ENCODE data around the gene STARD13. TPM values are rescaled to one million over a fixed set of nuclear protein-coding genes. Genes with fewer than 3 reads are reported as not detected.

STARD13 gene
- total RNA-seq, 1 experiment from 2014 or later, result 26.6 TPM

DNA sequence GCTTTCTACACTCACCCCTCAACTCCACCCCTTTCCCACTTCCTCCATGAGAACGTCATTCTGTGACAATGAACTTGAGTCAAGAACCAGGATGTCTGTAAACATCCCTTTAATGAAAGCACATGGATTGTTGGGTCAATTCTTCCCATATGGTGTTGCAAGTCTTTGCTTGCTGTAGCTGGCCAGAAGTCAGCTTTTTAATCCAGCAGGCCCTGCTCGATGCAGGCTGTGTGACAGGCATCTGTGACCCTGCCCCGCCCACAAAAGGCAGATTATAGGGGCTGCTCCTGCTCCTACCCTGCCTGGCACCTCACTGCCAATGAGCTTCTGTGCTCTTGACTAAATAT lies 78.0 kb downstream of the STARD13 start:
- H4K20me1 ChIP-seq (ENCODE audit: low read length), result no peaks in the 10 kb centered on the region
- no peaks in the 10 kb centered on the region for H3K9me2 ChIP-seq (replicated peaks; ENCODE audit: low read length)
- no peak overlapping the region for H3K4me3 ChIP-seq (ENCODE audit: low read length)
- H3K79me2 ChIP-seq (ENCODE audit: low read length), result peaks cover 78% of the 10 kb centered on the region
- ATAC-seq (no peak), DNase-seq (no peak)
- intact Hi-C loops (cut with micrococcal nuclease), result no loop called here
- H3K27ac ChIP-seq (ENCODE audit: low read length), result no peak overlapping the region
- H3K9ac ChIP-seq (ENCODE audit: low read length), result no peak overlapping the region
- H3K36me3 ChIP-seq (ENCODE audit: low read depth, low read length), result peaks cover 3% of the 10 kb centered on the region; the same call in 1 of the 2 replicates
- BruUV-seq (replicated peaks), result no TSS peak
- TF ChIP-seq EZH2phosphoT487 (IDR thresholded peaks at IDR 0.05; ENCODE audit: borderline replicate concordance, low read length), result no peak
- TF ChIP-seq EZH2 (IDR thresholded peaks at IDR 0.05; ENCODE audit: low read length, unreplicated experiment), result no peak
- TF ChIP-seq CTCF (conservative IDR thresholded peaks at IDR 0.05; ENCODE audit: low read depth, low read length), result no peak
- H3K9me3 ChIP-seq (ENCODE audit: low read length), result no peaks in the 10 kb centered on the region
- H2AFZ ChIP-seq (ENCODE audit: low read length), result no peak overlapping the region
- no peak overlapping the region for H3K4me2 ChIP-seq (ENCODE audit: low read length)
- no peaks in the 10 kb centered on the region for H3F3A ChIP-seq (ENCODE audit: low read length, unreplicated experiment)
- ChIA-PET CTCF (no interaction called here), POLR2A (ENCODE audit: unreplicated experiment) (no interaction called here)
- H3K4me1 ChIP-seq (ENCODE audit: insufficient read depth, low read length), result peaks cover 12% of the 10 kb centered on the region
- H3K27me3 ChIP-seq (ENCODE audit: low read length), result no peaks in the 10 kb centered on the region

DNA sequence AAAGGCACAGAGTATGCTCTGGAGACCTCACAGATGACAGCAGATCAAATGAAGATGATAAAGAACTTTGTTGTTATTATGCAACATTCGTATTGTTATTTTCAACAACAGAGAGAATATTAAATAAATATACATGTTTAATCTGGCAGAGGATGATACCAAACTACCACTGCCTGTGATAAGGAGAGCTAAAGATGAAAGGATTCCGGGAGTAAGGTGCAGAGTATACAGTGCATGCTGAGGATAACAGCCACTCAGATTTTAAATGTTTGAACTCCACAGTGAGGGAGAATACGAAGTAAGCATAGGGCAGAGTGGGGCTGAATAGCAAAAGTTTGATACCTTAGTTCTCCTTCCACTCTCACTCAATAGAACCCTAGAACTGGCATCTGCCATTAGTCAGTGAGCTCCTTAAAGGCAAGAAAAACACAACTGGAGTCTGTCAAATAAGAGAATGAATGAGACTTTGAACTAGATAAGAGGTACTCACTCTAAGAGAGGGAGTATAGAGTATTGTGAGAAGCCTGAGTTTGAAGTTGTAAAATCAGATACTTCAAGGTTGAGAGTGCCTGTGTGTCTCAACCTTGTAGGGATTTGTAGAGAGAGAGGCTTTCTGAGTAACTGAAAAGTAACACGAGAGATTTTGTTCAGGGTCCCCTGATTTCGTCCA lies 78.5 kb downstream of the STARD13 start:
- 0 out of 2 replicates have a peak overlapping the region, but pooled peaks have one; percentile 9 for H3K27ac ChIP-seq (ENCODE audit: low read length)
- intact Hi-C loops (cut with micrococcal nuclease), result no loop called here

More for the DNA sequence above, 78.5 kb downstream of the STARD13 start:
- Histone ChIP-seq H3K36me3 (ENCODE audit: low read depth, low read length) (peaks cover 3% of the 10 kb centered on the region; the same call in 1 of the 2 replicates), H3K4me1 (ENCODE audit: insufficient read depth, low read length) (peaks cover 12% of the 10 kb centered on the region), H3K9ac (ENCODE audit: low read length) (no peak overlapping the region), H3K4me2 (ENCODE audit: low read length) (no peak overlapping the region), H3F3A (ENCODE audit: low read length, unreplicated experiment) (no peaks in the 10 kb centered on the region), H3K9me2 (replicated peaks; ENCODE audit: low read length) (no peaks in the 10 kb centered on the region), H3K27me3 (ENCODE audit: low read length) (no peaks in the 10 kb centered on the region), H4K20me1 (ENCODE audit: low read length) (no peaks in the 10 kb centered on the region), H2AFZ (ENCODE audit: low read length) (no peak overlapping the region), H3K4me3 (ENCODE audit: low read length) (no peak overlapping the region), H3K9me3 (ENCODE audit: low read length) (no peaks in the 10 kb centered on the region), H3K79me2 (ENCODE audit: low read length) (peaks cover 78% of the 10 kb centered on the region)
- no TSS peak for BruUV-seq (replicated peaks)
- TF ChIP-seq EZH2phosphoT487 (IDR thresholded peaks at IDR 0.05; ENCODE audit: borderline replicate concordance, low read length) (no peak), CTCF (conservative IDR thresholded peaks at IDR 0.05; ENCODE audit: low read depth, low read length) (no peak), EZH2 (IDR thresholded peaks at IDR 0.05; ENCODE audit: low read length, unreplicated experiment) (no peak)
- ChIA-PET CTCF (no interaction called here), POLR2A (ENCODE audit: unreplicated experiment) (no interaction called here)
- no peak for ATAC-seq
- DNase-seq, result no peak
